ENCODE results near the gene PRR35. TPM values are rescaled to one million over a fixed set of nuclear protein-coding genes. Genes with fewer than 3 reads are reported as not detected.
A peak's percentile ranks its signal among the peaks of the same experiment; 100 is the strongest.

The PRR35 gene
- polyA plus RNA-seq, 1 experiment = not detected

DNA sequence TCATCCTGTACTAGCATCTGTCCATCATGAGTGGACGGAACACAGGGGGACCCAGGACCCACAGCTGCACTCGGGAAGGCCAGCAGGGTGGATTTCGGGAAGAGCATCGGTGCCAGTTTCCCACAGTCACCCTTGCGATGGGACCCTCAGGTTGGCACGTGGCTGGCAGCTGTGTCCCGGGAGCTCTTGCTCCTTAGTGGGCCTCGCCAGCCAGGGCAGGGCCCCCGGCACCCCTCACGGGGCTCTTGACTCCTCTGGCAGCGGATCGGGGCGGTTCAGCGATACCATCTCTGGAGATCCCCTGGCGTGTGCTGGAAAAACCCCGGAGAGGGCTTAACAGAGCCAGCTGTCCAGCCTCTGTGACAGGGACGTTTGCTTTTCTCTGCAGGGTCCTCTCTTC, 23.4 kb upstream of the PRR35 start:
- CTCF ChIA-PET = no interaction called here

DNA sequence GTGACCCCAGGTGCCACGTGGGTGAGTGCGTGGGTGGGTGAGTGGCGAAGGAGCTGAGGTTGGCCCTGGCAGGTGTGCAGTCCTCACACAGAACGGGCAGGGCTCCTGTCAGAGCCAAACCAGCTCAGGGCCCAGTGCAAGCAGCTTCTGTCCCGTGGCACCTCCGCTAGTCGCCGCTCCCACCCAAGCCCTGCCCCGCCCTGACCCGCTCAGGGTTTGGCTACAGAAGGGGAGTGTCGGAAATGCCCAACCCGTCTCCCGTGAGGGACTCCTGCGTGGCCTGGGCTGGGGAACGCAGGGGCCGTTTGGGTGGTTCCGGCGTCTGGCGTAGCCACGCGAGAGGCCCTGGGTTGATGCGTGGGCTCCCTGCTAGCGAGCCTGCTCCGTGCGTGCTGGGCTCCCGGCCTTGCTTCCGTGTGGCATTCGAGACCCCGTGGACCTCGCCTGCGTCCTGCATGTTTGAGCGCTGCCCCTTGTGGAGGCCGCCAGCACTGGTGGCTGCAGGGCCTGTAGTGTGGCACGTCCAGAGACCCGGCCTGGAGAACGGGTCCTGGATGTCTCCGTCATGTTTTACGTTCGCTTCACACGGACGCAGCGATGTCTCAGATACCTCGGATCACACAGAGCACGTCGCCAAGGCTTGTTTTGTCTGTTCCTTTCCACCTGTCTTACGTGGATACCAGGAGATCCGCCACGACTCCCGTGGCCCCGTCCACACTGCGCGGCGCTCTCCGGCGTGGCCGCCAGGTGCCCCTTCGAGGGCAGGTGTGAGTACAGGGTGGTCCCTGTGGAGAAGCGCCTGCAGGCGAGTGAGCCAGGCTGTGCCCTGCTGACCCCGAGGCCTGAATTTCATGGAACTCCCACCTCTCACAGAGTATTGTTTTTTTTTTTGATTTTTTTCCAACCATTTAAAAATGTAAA, 22.5 kb upstream of the PRR35 start:
- Histone ChIP-seq H3K27me3 (ENCODE audit: control insufficient read depth, insufficient read depth, low read length) (no peaks in the 10 kb centered on the region), H3K9me3 (ENCODE audit: control insufficient read depth, insufficient read depth, low read length) (peaks cover 10% of the 10 kb centered on the region; the same call in 1 of the 2 replicates), H3K27ac (ENCODE audit: low read depth, low read length) (no peak overlapping the region), H3K4me3 (ENCODE audit: low read depth, low read length) (no peak overlapping the region)
- no peak for DNase-seq (ENCODE audit: low read depth, low spot score)
- TF ChIP-seq, protein P1, sequence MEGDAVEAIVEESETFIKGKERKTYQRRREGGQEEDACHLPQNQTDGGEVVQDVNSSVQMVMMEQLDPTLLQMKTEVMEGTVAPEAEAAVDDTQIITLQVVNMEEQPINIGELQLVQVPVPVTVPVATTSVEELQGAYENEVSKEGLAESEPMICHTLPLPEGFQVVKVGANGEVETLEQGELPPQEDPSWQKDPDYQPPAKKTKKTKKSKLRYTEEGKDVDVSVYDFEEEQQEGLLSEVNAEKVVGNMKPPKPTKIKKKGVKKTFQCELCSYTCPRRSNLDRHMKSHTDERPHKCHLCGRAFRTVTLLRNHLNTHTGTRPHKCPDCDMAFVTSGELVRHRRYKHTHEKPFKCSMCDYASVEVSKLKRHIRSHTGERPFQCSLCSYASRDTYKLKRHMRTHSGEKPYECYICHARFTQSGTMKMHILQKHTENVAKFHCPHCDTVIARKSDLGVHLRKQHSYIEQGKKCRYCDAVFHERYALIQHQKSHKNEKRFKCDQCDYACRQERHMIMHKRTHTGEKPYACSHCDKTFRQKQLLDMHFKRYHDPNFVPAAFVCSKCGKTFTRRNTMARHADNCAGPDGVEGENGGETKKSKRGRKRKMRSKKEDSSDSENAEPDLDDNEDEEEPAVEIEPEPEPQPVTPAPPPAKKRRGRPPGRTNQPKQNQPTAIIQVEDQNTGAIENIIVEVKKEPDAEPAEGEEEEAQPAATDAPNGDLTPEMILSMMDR (IDR thresholded peaks at IDR 0.05; ENCODE audit: low read depth, low read length) = no peak
- ChIA-PET CTCF (no interaction called here), POLR2A (interaction anchor here (0.7 to 1.1 kb wide), 2 partner anchors 11 to 112 kb away, joined by 3 to 6 read pairs; partner anchors contain the start of genes CAPN15 and WDR90)

More for the DNA sequence above, 23.4 kb upstream of the PRR35 start:
- Histone ChIP-seq H3K9me3 (ENCODE audit: control insufficient read depth, insufficient read depth, low read length) (peaks cover 10% of the 10 kb centered on the region; the same call in 1 of the 2 replicates), H3K27me3 (ENCODE audit: control insufficient read depth, insufficient read depth, low read length) (no peaks in the 10 kb centered on the region), H3K4me3 (ENCODE audit: low read depth, low read length) (no peak overlapping the region), H3K27ac (ENCODE audit: low read depth, low read length) (no peak overlapping the region)
- TF ChIP-seq, protein P1 (IDR thresholded peaks at IDR 0.05; ENCODE audit: low read depth, low read length) = no peak
- DNase-seq (ENCODE audit: low read depth, low spot score) = no peak
- POLR2A ChIA-PET = interaction anchor here (0.6 to 0.7 kb wide), 2 partner anchors 10 to 45 kb away, joined by 3 to 5 read pairs; partner anchors contain the start of gene CAPN15

- Histone ChIP-seq H3K27me3 (ENCODE audit: control insufficient read depth, insufficient read depth, low read length) (no peaks in the 10 kb centered on the region), H3K27ac (ENCODE audit: low read depth, low read length) (peak overlapping the region; percentile 65), H3K4me3 (ENCODE audit: low read depth, low read length) (no peak overlapping the region), H3K9me3 (ENCODE audit: control insufficient read depth, insufficient read depth, low read length) (peaks cover 17% of the 10 kb centered on the region; the same call in 1 of the 2 replicates)
- ChIA-PET CTCF (no interaction called here), POLR2A (interaction anchor here (0.8 to 1.2 kb wide), 5 partner anchors 11 to 80 kb away, joined by 3 to 7 read pairs (median 4); partner anchors contain the start of gene CAPN15)
- peak; percentile 41 for DNase-seq (ENCODE audit: low read depth, low spot score)
- TF ChIP-seq, protein P1 (IDR thresholded peaks at IDR 0.05; ENCODE audit: low read depth, low read length) = peak; percentile 38
Observed at GRCh38 chr16:539901-540530, 20.2 kb upstream of the PRR35 start.

- ChIA-PET POLR2A (interaction anchor here (0.8 to 1.2 kb wide), 5 partner anchors 12 to 79 kb away, joined by 3 to 7 read pairs (median 4); partner anchors contain the start of gene CAPN15), CTCF (no interaction called here)
- Histone ChIP-seq H3K9me3 (ENCODE audit: control insufficient read depth, insufficient read depth, low read length) (peaks cover 17% of the 10 kb centered on the region; the same call in 1 of the 2 replicates), H3K4me3 (ENCODE audit: low read depth, low read length) (no peak overlapping the region), H3K27me3 (ENCODE audit: control insufficient read depth, insufficient read depth, low read length) (no peaks in the 10 kb centered on the region), H3K27ac (ENCODE audit: low read depth, low read length) (no peak overlapping the region)
- TF ChIP-seq, protein P1 (IDR thresholded peaks at IDR 0.05; ENCODE audit: low read depth, low read length) = no peak
- no peak for DNase-seq (ENCODE audit: low read depth, low spot score)
Observed at GRCh38 chr16:540645-541340, 19.4 kb upstream of the PRR35 start.

All from AG04450 (cell line).